K562 (cell line): Measurements from ENCODE around the gene SLC24A2. TPM values are rescaled to one million over a fixed set of nuclear protein-coding genes. Genes with fewer than 3 reads are reported as not detected.

ENCODE experiments used
- ATAC-seq: fragments of 200-7000 bp; cut with Tn5 transposase; 3 replicates; pipeline ENCODE4 v1.9.1; 2020; ENCODE audit warnings: moderate library complexity
- BruUV-seq: library from RNA; stranded (reverse); fragments of 400-500 nt; replicated peaks from 2 replicates; lab custom pipeline; 2021; lab: Mats Ljungman, UMichigan
- CTCF ChIA-PET: fragments of 300-600 bp; formaldehyde crosslinking; extraction: SDS; loops from one replicate; lab custom pipeline; 2021; ENCODE audit warnings: low intra/inter-chr PET ratio; lab: Yijun Ruan, JAX
- POLR2A ChIA-PET: fragments of 300-600, 350-650 bp; sonication (Branson Sonifier 250); formaldehyde crosslinking; extraction: SDS; loops from one replicate; lab custom pipeline; 2021; ENCODE audit warnings: antibody characterized with exemption, inconsistent platforms; lab: Yijun Ruan, JAX
- DNase-seq, 4 experiments: peaks; one replicate each; pipeline versions ENCODE4 v3.0.0 to v3.0.0-alpha.2; 2011 to 2018; ENCODE audit warnings: low spot score in 3 of 4, mixed read lengths in 3 of 4; ENCODE audit errors: extremely low read depth in 1 of 4
- FAIRE-seq: peaks from 2 replicates; lab custom pipeline; 2011; peaks lifted over from hg19 to GRCh38; lab: Jason Lieb, UNC
- H2AFZ ChIP-seq: 2 replicates; pipeline ENCODE4 v1.6.0; 2011; ENCODE audit warnings: low read depth, low read length, control low read depth, inconsistent platforms
- H3K27ac ChIP-seq: fragments of 200-600 bp; 3 replicates; pipeline ENCODE4 v1.8.0; 2011; ENCODE audit warnings: low read depth, mild to moderate bottlenecking, control low read depth, inconsistent platforms, low read length, moderate library complexity, mixed read lengths; ENCODE audit errors: extremely low read depth
- H3K27me3 ChIP-seq, 2 experiments: fragments of 300-600 bp in 1 of 2; 2 replicates in 1 of 2; 3 replicates in 1 of 2; pipeline versions ENCODE4 v1.6.0 to v1.8.0; 2011; ENCODE audit warnings: inconsistent platforms in 2 of 2, low read length in 2 of 2, mild to moderate bottlenecking in 1 of 2, mixed read lengths in 1 of 2, moderate library complexity in 1 of 2; ENCODE audit not compliant: control insufficient read depth in 2 of 2, insufficient read depth in 2 of 2
- H3K36me3 ChIP-seq: fragments of 300-600 bp; 3 replicates; pipeline ENCODE4 v1.8.0; 2011; ENCODE audit warnings: mild to moderate bottlenecking, low read length, inconsistent platforms; ENCODE audit not compliant: control insufficient read depth, insufficient read depth
- H3K4me1 ChIP-seq, 2 experiments: fragments of 200-600 bp in 1 of 2; replicated peaks in 1 of 2; 2 replicates in 1 of 2; 3 replicates in 1 of 2; pipeline versions ENCODE4 v1.5.1 to v1.8.0; 2011; ENCODE audit warnings: inconsistent platforms in 2 of 2, low read length in 2 of 2, mild to moderate bottlenecking in 1 of 2, mixed read lengths in 1 of 2, moderate library complexity in 1 of 2; ENCODE audit not compliant: control insufficient read depth in 2 of 2, insufficient read depth in 2 of 2
- H3K4me2 ChIP-seq: 2 replicates; pipeline ENCODE4 v1.6.1; 2011; ENCODE audit warnings: low read length, control low read depth, inconsistent platforms, mixed read lengths; ENCODE audit not compliant: insufficient read depth
- H3K4me3 ChIP-seq: fragments of 200-600 bp; sonication (generic), shearing (Covaris generic); 2 replicates; pipeline ENCODE4 v1.5.1; 2016; ENCODE audit warnings: control low read depth, inconsistent platforms
- H3K79me2 ChIP-seq: fragments of 200-600 bp; 3 replicates; pipeline ENCODE4 v1.8.0; 2011; ENCODE audit warnings: low read length, inconsistent platforms; ENCODE audit not compliant: control insufficient read depth, insufficient read depth
- H3K9ac ChIP-seq, 2 experiments: 2 replicates each; pipeline versions ENCODE4 v1.6.0 to v1.6.1; 2011; ENCODE audit warnings: low read depth in 2 of 2, low read length in 2 of 2, control low read depth in 1 of 2, inconsistent platforms in 1 of 2, mild to moderate bottlenecking in 1 of 2, mixed read lengths in 1 of 2; ENCODE audit not compliant: insufficient read depth in 1 of 2
- H3K9me1 ChIP-seq: one replicate; pipeline ENCODE4 v1.6.0; 2011; ENCODE audit warnings: inconsistent platforms, mild to moderate bottlenecking, low read length, moderate library complexity; ENCODE audit not compliant: control insufficient read depth, insufficient read depth
- H3K9me3 ChIP-seq: replicated peaks from 2 replicates; pipeline ENCODE4 v1.5.1; 2011; ENCODE audit warnings: low read depth, low read length, inconsistent platforms; ENCODE audit not compliant: control insufficient read depth, insufficient read depth
- H4K20me1 ChIP-seq: replicated peaks from 2 replicates; pipeline ENCODE4 v1.6.1; 2011; ENCODE audit warnings: low read length, inconsistent platforms, mixed read lengths; ENCODE audit not compliant: control insufficient read depth, insufficient read depth
- KDM1A ChIP-seq, 2 experiments: fragments of 450-650 bp; IDR thresholded peaks; 2 replicates each; pipeline ENCODE4 v1.6.1; 2016; ENCODE audit warnings: mild to moderate bottlenecking in 2 of 2
- MGA ChIP-seq: fragments of 450-650 bp; IDR thresholded peaks from 2 replicates; pipeline ENCODE4 v1.6.1; 2016; ENCODE audit warnings: mild to moderate bottlenecking, moderate library complexity
- VEZF1 ChIP-seq: fragments of 200-800 bp; sonication (Bioruptor generic); IDR thresholded peaks from 2 replicates; pipeline ENCODE4 v1.6.1; 2017; ENCODE audit warnings: missing genetic modification characterization, missing compliant biosample characterization
- WGBS: fragments of 100-300 bp; shearing (Covaris generic); methylation state at CpG from one replicate; pipeline ENCODE4 v1.1.6; 2016; ENCODE audit warnings: low coverage, mixed read lengths; ENCODE audit not compliant: insufficient coverage; ENCODE audit errors: missing lambda C conversion rate; 5-methylcytosine and 5-hydroxymethylcytosine counted together
- in situ Hi-C: fragments of 300-500 bp; cut with MboI; formaldehyde crosslinking; loops from 4 replicates; pipeline ENCODE4 v1.15.0; 2018; ENCODE audit warnings: inconsistent platforms, mixed read lengths
- intact Hi-C: fragments of 100-400 bp; cut with micrococcal nuclease; formaldehyde crosslinking; loops from 2 replicates; pipeline ENCODE4 v1.14.2; 2022
- polyA plus RNA-seq, 8 experiments: library from polyadenylated mRNA; depleted of rRNA in 4 of 8; stranded (reverse) in 5 of 8; unstranded in 3 of 8; fragments of >200 nt; fragmentation: Nextera tagmentation in 2 of 8; fragmentation: Illumina TruSeq in 1 of 8; extraction: Ambion mirVana in 2 of 8; extraction: Trizol in 1 of 8; gene quantifications; 2 replicates each; pipeline versions ENCODE4 v1.2.1 to v1.2.3, GENCODE V29; 2011 to 2014; ENCODE audit warnings: inconsistent platforms in 1 of 8, missing spikeins in 1 of 8
- total RNA-seq, 7 experiments: library from RNA; depleted of rRNA in 6 of 7; stranded (reverse); fragments of >200 nt in 6 of 7; fragmentation: Illumina TruSeq in 2 of 7; extraction: Trizol in 2 of 7; gene quantifications; 2 replicates each; pipeline versions ENCODE4 v1.2.1 to v1.2.3, GENCODE V29; 2011 to 2021; ENCODE audit warnings: low replicate concordance in 1 of 7

SLC24A2 gene
- total and polyA plus RNA-seq, 9 of the 15 experiments (the other 6 are each of a cell fraction or from before 2014, with no cell fraction given): 0.04 to 0.40 (median 0.09) TPM

- no peak for TF ChIP-seq KDM1A (IDR thresholded peaks at IDR 0.05)
- no peak for TF ChIP-seq MGA
- no peak for TF ChIP-seq VEZF1 (CRISPR knock-in tag)
- TF ChIP-seq, all 486 proteins: peak for 0
- no peak overlapping the region for H3K4me2 ChIP-seq
- ChIA-PET CTCF (no interaction called here), POLR2A (no interaction called here)
- H3K9me3 ChIP-seq: no peaks in the 10 kb centered on the region
- no peak for DNase-seq
- intact Hi-C loops (no loop called here), in situ Hi-C loops (no loop called here)
- no TSS peak for BruUV-seq
- no peaks in the 10 kb centered on the region for H4K20me1 ChIP-seq
- H3K4me1 ChIP-seq: no peaks in the 10 kb centered on the region
- no peaks in the 10 kb centered on the region for H3K36me3 ChIP-seq
- FAIRE-seq: no peak
- no peaks in the 10 kb centered on the region for H3K9me1 ChIP-seq
- H3K4me3 ChIP-seq: no peak overlapping the region
- 21% methylated on average over 5 of the region's 5 CpGs for WGBS
- H2AFZ ChIP-seq: no peak overlapping the region
- no peaks in the 10 kb centered on the region for H3K79me2 ChIP-seq
- no peaks in the 10 kb centered on the region for H3K27me3 ChIP-seq
- no peak for ATAC-seq
- no peak overlapping the region for H3K27ac ChIP-seq
- H3K9ac ChIP-seq: no peak overlapping the region
These were observed 17.9 kb downstream of the SLC24A2 start for GRCh38 chr9:19770973-19771372.
